ENCODE data around the gene PTCRA. TPM values are rescaled to one million over a fixed set of nuclear protein-coding genes. Genes with fewer than 3 reads are reported as not detected.
"Not testable (repeated sequence)": the region's sequence is repeated elsewhere in the genome, so short reads cannot be mapped to it uniquely, and the experiment has no call there.

The PTCRA gene
- polyA plus RNA-seq, 1 experiment = not detected

- ChIA-PET POLR2A (interaction anchor here (0.7 kb wide), 1 partner anchor 131 kb away, joined by 4 read pairs; the partner anchor contains the start of gene TBCC), CTCF (interaction anchor here (0.5 to 7.2 kb wide), 12 partner anchors 22 to 266 kb away, joined by 3 to 75 read pairs (median 4); no protein-coding TSS in a partner anchor)
- no peak overlapping the region for H3K4me3 ChIP-seq (ENCODE audit: low read depth, low read length)
- no peak for TF ChIP-seq CTCF (IDR thresholded peaks at IDR 0.05; ENCODE audit: low read depth, low read length)
- H3K9me3 ChIP-seq (ENCODE audit: control insufficient read depth, insufficient read depth, low read length) = peaks cover 2% of the 10 kb centered on the region; the same call in 1 of the 2 replicates
- no peak overlapping the region for H3K27ac ChIP-seq (ENCODE audit: low read depth, low read length)
- no peaks in the 10 kb centered on the region for H3K27me3 ChIP-seq (ENCODE audit: control insufficient read depth, insufficient read depth, low read length)
- DNase-seq (ENCODE audit: low read depth, low spot score) = no peak
Observed at GRCh38 chr6:42877695-42878094, 38.2 kb upstream of the PTCRA start.

- ChIA-PET POLR2A (interaction anchor here (0.7 to 3.3 kb wide), 9 partner anchors 9 to 187 kb away, joined by 3 to 21 read pairs (median 5); partner anchors contain the start of genes CNPY3 and TBCC), CTCF (interaction anchor here (0.6 to 7.2 kb wide), 4 partner anchors 22 to 228 kb away, joined by 3 to 75 read pairs (median 4); no protein-coding TSS in a partner anchor)
- no peaks in the 10 kb centered on the region for H3K27me3 ChIP-seq (ENCODE audit: control insufficient read depth, insufficient read depth, low read length)
- TF ChIP-seq CTCF (IDR thresholded peaks at IDR 0.05; ENCODE audit: low read depth, low read length) = no peak; the same call in 1 of the 2 replicates
- peak; percentile 69 for DNase-seq (ENCODE audit: low read depth, low spot score)
- H3K27ac ChIP-seq (ENCODE audit: low read depth, low read length) = peak within 1 kb of the TSS; percentile 95
- H3K4me3 ChIP-seq (ENCODE audit: low read depth, low read length) = peak within 1 kb of the TSS; percentile 91
- H3K9me3 ChIP-seq (ENCODE audit: control insufficient read depth, insufficient read depth, low read length) = peaks cover 2% of the 10 kb centered on the region; the same call in 1 of the 2 replicates
Observed at GRCh38 chr6:42879372-42880239, 36.2 kb upstream of the PTCRA start, which contains the start of gene RPL7L1. TSS of gene RPL7L1 (plus strand) at chr6:42879616. CDS start at chr6:42879911, 295 bp downstream.

GRCh38 chr6:42880240-42880817 is 35.5 kb upstream of the PTCRA start:
- peak overlapping the region; percentile 91 for H3K4me3 ChIP-seq (ENCODE audit: low read depth, low read length)
- CTCF ChIA-PET = interaction anchor here (1.2 to 7.2 kb wide), 3 partner anchors 21 to 218 kb away, joined by 3 to 75 read pairs (median 3); no protein-coding TSS in a partner anchor
- POLR2A ChIA-PET = interaction anchor here (0.8 to 3.3 kb wide), 7 partner anchors 11 to 188 kb away, joined by 3 to 21 read pairs (median 8); partner anchors contain the start of genes CNPY3 and TBCC
- peak overlapping the region; percentile 95 for H3K27ac ChIP-seq (ENCODE audit: low read depth, low read length)
- not testable (repeated sequence) for H3K27me3 ChIP-seq (ENCODE audit: control insufficient read depth, insufficient read depth, low read length); H3K9me3 ChIP-seq (ENCODE audit: control insufficient read depth, insufficient read depth, low read length); DNase-seq (ENCODE audit: low read depth, low spot score)

GRCh38 chr6:42880871-42881270 is 35.0 kb upstream of the PTCRA start:
- CTCF ChIA-PET = interaction anchor here (0.8 kb wide), 1 partner anchor 19 kb away, joined by 3 read pairs; no protein-coding TSS in a partner anchor
- H3K4me3 ChIP-seq (ENCODE audit: low read depth, low read length) = peak overlapping the region; percentile 91
- POLR2A ChIA-PET = interaction anchor here (1.9 to 3.3 kb wide), 2 partner anchors 10 to 98 kb away, joined by 11 to 21 read pairs; a partner anchor contains a TSS
- H3K27me3 ChIP-seq (ENCODE audit: control insufficient read depth, insufficient read depth, low read length); H3K9me3 ChIP-seq (ENCODE audit: control insufficient read depth, insufficient read depth, low read length); H3K27ac ChIP-seq (ENCODE audit: low read depth, low read length); DNase-seq (ENCODE audit: low read depth, low spot score): not testable (repeated sequence)

GRCh38 chr6:42885702-42886101 is 30.2 kb upstream of the PTCRA start:
- DNase-seq (ENCODE audit: low read depth, low spot score) = no peak
- ChIA-PET POLR2A (no interaction called here), CTCF (interaction anchor here (1.2 kb wide), 1 partner anchor 15 kb away, joined by 4 read pairs; no protein-coding TSS in a partner anchor)
- no peaks in the 10 kb centered on the region for H3K9me3 ChIP-seq (ENCODE audit: control insufficient read depth, insufficient read depth, low read length)
- H3K27ac ChIP-seq (ENCODE audit: low read depth, low read length) = no peak overlapping the region
- TF ChIP-seq CTCF (IDR thresholded peaks at IDR 0.05; ENCODE audit: low read depth, low read length) = no peak
- H3K4me3 ChIP-seq (ENCODE audit: low read depth, low read length) = no peak overlapping the region
- H3K27me3 ChIP-seq (ENCODE audit: control insufficient read depth, insufficient read depth, low read length) = no peaks in the 10 kb centered on the region

GRCh38 chr6:42888201-42888600 is 27.7 kb upstream of the PTCRA start:
- not testable (repeated sequence) for H3K4me3 ChIP-seq (ENCODE audit: low read depth, low read length); H3K27me3 ChIP-seq (ENCODE audit: control insufficient read depth, insufficient read depth, low read length); H3K27ac ChIP-seq (ENCODE audit: low read depth, low read length); H3K9me3 ChIP-seq (ENCODE audit: control insufficient read depth, insufficient read depth, low read length); DNase-seq (ENCODE audit: low read depth, low spot score)
- POLR2A ChIA-PET = interaction anchor here (1.0 kb wide), 1 partner anchor 9 kb away, joined by 3 read pairs; the partner anchor contains the start of gene RPL7L1
- CTCF ChIA-PET = interaction anchor here (0.5 to 0.6 kb wide), 2 partner anchors 226 to 292 kb away, joined by 3 to 4 read pairs; no protein-coding TSS in a partner anchor

Measured in AG04450 (cell line).